Measurements from ENCODE around the gene SEMA6A. TPM values are rescaled to one million over a fixed set of nuclear protein-coding genes. Genes with fewer than 3 reads are reported as not detected.

SEMA6A gene
- total RNA-seq, 4 donors from 2014 or later = 22.4 to 118 (median 48.7) TPM

GRCh38 chr5:116480894-116481510, 93.6 kb downstream of the SEMA6A start:
- intact Hi-C loops (cut with DNase I; ENCODE audit: low total_unique reads) = no loop called here

DNA sequence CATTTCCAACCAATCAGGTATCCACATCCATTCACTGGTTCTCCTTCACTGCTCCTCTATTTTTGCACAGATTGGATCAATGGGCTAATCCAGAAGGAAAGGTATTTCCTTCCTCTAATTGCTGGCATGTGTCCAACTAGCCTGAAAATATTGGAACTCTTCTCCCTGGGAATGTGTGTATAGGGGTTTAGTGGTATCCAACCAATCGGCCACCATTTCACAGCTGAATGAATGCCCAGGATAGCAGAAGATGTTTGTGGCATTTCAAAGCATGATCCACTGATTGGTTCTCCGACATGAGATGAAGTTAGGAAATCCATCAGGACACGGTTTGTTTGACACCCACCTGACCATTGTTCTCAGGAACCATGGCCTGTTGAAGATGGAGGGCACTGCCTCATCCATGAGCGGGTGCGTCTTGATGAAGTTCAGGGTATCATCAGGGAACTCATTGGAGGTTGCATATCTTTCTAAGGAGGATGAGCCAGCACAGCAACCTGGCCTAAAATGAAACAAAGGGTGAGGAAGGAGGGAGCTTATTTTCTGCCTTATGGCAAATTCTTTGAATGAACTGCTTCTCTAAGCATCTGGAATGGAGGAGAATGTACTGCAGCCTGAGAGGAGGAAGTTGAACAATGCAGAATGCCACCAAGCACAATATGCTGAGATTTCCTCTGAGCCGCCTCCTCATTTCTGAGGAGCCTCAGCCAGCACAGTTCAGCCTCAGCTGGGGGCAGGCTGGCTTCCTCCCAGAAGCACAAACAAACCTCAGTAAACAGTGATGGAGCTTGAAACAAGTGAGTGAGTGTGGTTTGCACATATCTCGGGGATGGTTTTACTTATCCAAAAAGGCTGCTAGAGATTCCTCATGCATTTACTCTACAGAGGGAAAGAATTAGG, 94.6 kb downstream of the SEMA6A start:
- Histone ChIP-seq H3K4me3 (no peak overlapping the region), H3K9me3 (peaks cover 0 to 5% of the 10 kb centered on the region in 2 donors), H3K4me1 (no peaks in the 10 kb centered on the region), H3K27me3 (no peaks in the 10 kb centered on the region), H3K27ac (no peak overlapping the region), H3K36me3 (no peaks in the 10 kb centered on the region)
- TF ChIP-seq, protein P1, sequence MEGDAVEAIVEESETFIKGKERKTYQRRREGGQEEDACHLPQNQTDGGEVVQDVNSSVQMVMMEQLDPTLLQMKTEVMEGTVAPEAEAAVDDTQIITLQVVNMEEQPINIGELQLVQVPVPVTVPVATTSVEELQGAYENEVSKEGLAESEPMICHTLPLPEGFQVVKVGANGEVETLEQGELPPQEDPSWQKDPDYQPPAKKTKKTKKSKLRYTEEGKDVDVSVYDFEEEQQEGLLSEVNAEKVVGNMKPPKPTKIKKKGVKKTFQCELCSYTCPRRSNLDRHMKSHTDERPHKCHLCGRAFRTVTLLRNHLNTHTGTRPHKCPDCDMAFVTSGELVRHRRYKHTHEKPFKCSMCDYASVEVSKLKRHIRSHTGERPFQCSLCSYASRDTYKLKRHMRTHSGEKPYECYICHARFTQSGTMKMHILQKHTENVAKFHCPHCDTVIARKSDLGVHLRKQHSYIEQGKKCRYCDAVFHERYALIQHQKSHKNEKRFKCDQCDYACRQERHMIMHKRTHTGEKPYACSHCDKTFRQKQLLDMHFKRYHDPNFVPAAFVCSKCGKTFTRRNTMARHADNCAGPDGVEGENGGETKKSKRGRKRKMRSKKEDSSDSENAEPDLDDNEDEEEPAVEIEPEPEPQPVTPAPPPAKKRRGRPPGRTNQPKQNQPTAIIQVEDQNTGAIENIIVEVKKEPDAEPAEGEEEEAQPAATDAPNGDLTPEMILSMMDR (IDR thresholded peaks at IDR 0.05) = no peak
- no peak for TF ChIP-seq POLR2A (IDR thresholded peaks at IDR 0.05)
- no peak for DNase-seq
- intact Hi-C loops (cut with DNase I; ENCODE audit: low total_unique reads) = no loop called here

More at GRCh38 chr5:116480894-116481510, 93.6 kb downstream of the SEMA6A start:
- TF ChIP-seq, protein P1 (IDR thresholded peaks at IDR 0.05) = no peak
- TF ChIP-seq POLR2A (IDR thresholded peaks at IDR 0.05) = no peak
- Histone ChIP-seq H3K4me1 (no peaks in the 10 kb centered on the region), H3K36me3 (no peaks in the 10 kb centered on the region), H3K4me3 (no peak overlapping the region), H3K27me3 (no peaks in the 10 kb centered on the region), H3K9me3 (peaks cover 0 to 5% of the 10 kb centered on the region in 2 donors), H3K27ac (no peak overlapping the region)
- no peak for DNase-seq

DNA sequence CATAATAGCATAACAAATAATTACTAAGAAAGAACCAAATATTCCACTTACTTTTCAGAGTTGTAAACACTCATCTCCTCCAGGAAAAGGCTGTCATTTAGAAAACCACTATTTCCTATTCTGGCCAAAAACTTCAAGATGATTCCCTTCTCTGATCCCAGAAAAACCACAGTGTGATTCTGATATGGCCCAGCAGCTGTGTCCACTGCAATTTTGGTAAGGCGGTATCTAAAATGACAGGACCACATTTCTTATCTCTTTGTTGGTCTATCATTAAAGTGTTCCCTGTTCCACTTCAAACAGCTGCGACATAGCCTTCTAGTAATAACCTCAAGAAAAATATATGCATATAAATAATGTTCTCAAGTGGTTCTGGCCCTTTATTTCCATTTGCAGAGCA, 96.1 kb downstream of the SEMA6A start:
- TF ChIP-seq, protein P1 (IDR thresholded peaks at IDR 0.05) = no peak
- TF ChIP-seq POLR2A (IDR thresholded peaks at IDR 0.05) = no peak
- Histone ChIP-seq H3K36me3 (no peaks in the 10 kb centered on the region), H3K4me3 (no peak overlapping the region), H3K4me1 (no peaks in the 10 kb centered on the region), H3K27me3 (no peaks in the 10 kb centered on the region), H3K9me3 (peaks cover 0 to 5% of the 10 kb centered on the region in 2 donors), H3K27ac (no peak overlapping the region)
- intact Hi-C loops (cut with DNase I; ENCODE audit: low total_unique reads) = no loop called here
- DNase-seq = no peak

- Histone ChIP-seq H3K36me3 (no peaks in the 10 kb centered on the region), H3K4me3 (no peak overlapping the region)
- intact Hi-C loops (cut with DNase I; ENCODE audit: low total_unique reads) = no loop called here
These were observed 97.6 kb downstream of the SEMA6A start for GRCh38 chr5:116476897-116477537.

More at GRCh38 chr5:116476897-116477537, 97.6 kb downstream of the SEMA6A start:
- no peaks in the 10 kb centered on the region for H3K4me1 ChIP-seq
- DNase-seq = no peak
- H3K9me3 ChIP-seq = peaks cover 0 to 5% of the 10 kb centered on the region in 2 donors
- TF ChIP-seq POLR2A (IDR thresholded peaks at IDR 0.05) = no peak
- TF ChIP-seq, protein P1 (IDR thresholded peaks at IDR 0.05) = no peak
- no peaks in the 10 kb centered on the region for H3K27me3 ChIP-seq
- H3K27ac ChIP-seq = no peak overlapping the region
